GM04503 (cell line): ENCODE results near the gene TNFRSF4.

Source experiments
- DNase-seq: peaks from one replicate; pipeline ENCODE4 v3.0.0-alpha.2; 2012; ENCODE audit warnings: low read depth

The TNFRSF4 gene

GRCh38 chr1:1232796-1233566 is 19.0 kb upstream of the TNFRSF4 start:
- no peak for DNase-seq

- no peak for DNase-seq
Observed at GRCh38 chr1:1232208-1232795, 18.3 kb upstream of the TNFRSF4 start, which contains the start of gene B3GALT6. TSS of gene B3GALT6 (plus strand) at chr1:1232237. CDS start at chr1:1232279, 42 bp downstream.

- DNase-seq = peak; percentile 67
Observed at GRCh38 chr1:1231400-1232207, 17.7 kb upstream of the TNFRSF4 start, which contains the start of gene SDF4. TSS of gene SDF4 (minus strand) at chr1:1232001. CDS start at chr1:1228772, 3,229 bp downstream.

- peak; percentile 49 for DNase-seq
Observed at GRCh38 chr1:1230656-1231399, 16.9 kb upstream of the TNFRSF4 start.

GRCh38 chr1:1229770-1230169 is 15.8 kb upstream of the TNFRSF4 start:
- no peak for DNase-seq

- no peak for DNase-seq
Observed at GRCh38 chr1:1228596-1229321, 14.8 kb upstream of the TNFRSF4 start.

GRCh38 chr1:1228187-1228586 is 14.2 kb upstream of the TNFRSF4 start:
- DNase-seq = no peak

GRCh38 chr1:1227386-1227785 is 13.4 kb upstream of the TNFRSF4 start:
- DNase-seq = no peak

- DNase-seq = no peak
Observed at GRCh38 chr1:1226566-1227362, 12.8 kb upstream of the TNFRSF4 start.

GRCh38 chr1:1225913-1226312 is 12.0 kb upstream of the TNFRSF4 start:
- no peak for DNase-seq

GRCh38 chr1:1225238-1225845 is 11.4 kb upstream of the TNFRSF4 start:
- DNase-seq = no peak

GRCh38 chr1:1223891-1224290 is 9.9 kb upstream of the TNFRSF4 start:
- no peak for DNase-seq

GRCh38 chr1:1223321-1223720 is 9.4 kb upstream of the TNFRSF4 start:
- DNase-seq = no peak

GRCh38 chr1:1222575-1223225 is 8.7 kb upstream of the TNFRSF4 start:
- no peak for DNase-seq

- DNase-seq = no peak
Observed at GRCh38 chr1:1221887-1222574, 8.1 kb upstream of the TNFRSF4 start.

- no peak for DNase-seq
Observed at GRCh38 chr1:1220197-1220596, 6.2 kb upstream of the TNFRSF4 start.

- no peak for DNase-seq
Observed at GRCh38 chr1:1219341-1219740, 5.4 kb upstream of the TNFRSF4 start.

GRCh38 chr1:1218524-1219200 is 4.7 kb upstream of the TNFRSF4 start:
- no peak for DNase-seq
